Neural crest cell (in vitro differentiated cells): ENCODE measurements around the gene RAB3GAP2. TPM values are rescaled to one million over a fixed set of nuclear protein-coding genes. Genes with fewer than 3 reads are reported as not detected.

Experiments
- DNase-seq: peaks from one replicate; pipeline ENCODE4 v3.0.0; 2021; ENCODE audit warnings: low read depth, mixed read lengths, low spot score
- H3K27ac Mint-ChIP-seq: one replicate; pipeline ENCODE4 v1.8.0; 2021; ENCODE audit warnings: mild to moderate bottlenecking, mixed read lengths; ENCODE audit not compliant: unreplicated experiment
- H3K27me3 Mint-ChIP-seq: 2 replicates; pipeline ENCODE4 v1.8.0; 2021; ENCODE audit warnings: low read depth, mild to moderate bottlenecking, mixed read lengths
- H3K36me3 Mint-ChIP-seq: 2 replicates; pipeline ENCODE4 v1.8.0; 2021; ENCODE audit warnings: low read depth, mild to moderate bottlenecking, mixed read lengths
- H3K4me1 Mint-ChIP-seq: 2 replicates; pipeline ENCODE4 v1.8.0; 2021; ENCODE audit warnings: mixed read lengths
- H3K4me3 Mint-ChIP-seq: one replicate; pipeline ENCODE4 v1.8.0; 2021; ENCODE audit warnings: mild to moderate bottlenecking, mixed read lengths
- H3K9me3 Mint-ChIP-seq: 2 replicates; pipeline ENCODE4 v1.8.0; 2021; ENCODE audit warnings: mixed read lengths
- CTCF ChIP-seq: fragments of 200-600 bp; sonication (generic); conservative IDR thresholded peaks from 2 replicates; pipeline ENCODE4 v1.5.0; 2021; ENCODE audit warnings: antibody characterized with exemption, mild to moderate bottlenecking
- total RNA-seq: library from RNA; stranded (reverse); gene quantifications from 2 replicates; pipeline ENCODE4 v1.2.1, GENCODE V29; 2021

Gene RAB3GAP2
- total RNA-seq, 1 donor from 2014 or later: 36.4 TPM

DNA sequence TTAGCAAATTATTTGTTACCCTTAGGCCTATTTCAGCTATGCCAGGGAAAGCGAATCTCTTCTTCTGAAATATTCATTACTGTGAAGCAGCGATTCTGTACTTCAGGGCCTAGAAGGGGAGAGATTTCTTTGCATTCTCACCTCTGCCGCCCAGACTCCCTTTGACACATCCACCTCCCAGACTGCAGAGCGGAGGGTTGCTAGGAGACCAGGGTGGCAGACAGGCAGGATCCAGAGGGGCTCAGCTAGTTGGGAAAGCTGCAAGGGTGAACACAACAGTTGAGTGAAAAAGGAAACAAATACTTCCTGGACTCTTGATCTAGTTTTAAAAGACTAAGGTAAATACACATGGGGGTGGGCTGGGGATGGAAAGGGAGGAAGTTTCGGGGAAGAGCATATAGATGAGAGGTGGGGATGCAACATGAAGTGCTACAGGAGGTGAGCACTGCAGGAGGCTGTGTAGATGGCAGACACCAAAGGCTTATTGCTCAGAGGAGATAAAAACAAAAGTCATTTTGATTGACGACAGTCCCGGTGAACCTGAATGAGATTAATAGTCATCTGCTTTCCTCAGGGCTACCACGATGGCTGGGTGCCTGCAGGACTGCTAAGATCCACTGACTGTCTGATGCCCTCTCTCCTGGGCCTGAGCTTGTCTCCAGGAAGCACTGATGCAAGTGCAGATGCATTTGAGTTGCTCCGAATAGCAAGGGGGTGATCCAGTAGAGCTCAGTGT is 26.4 kb upstream of the RAB3GAP2 start:
- no peaks in the 10 kb centered on the region for H3K9me3 Mint-ChIP-seq
- no peaks in the 10 kb centered on the region for H3K27me3 Mint-ChIP-seq
- no peaks in the 10 kb centered on the region for H3K36me3 Mint-ChIP-seq
- DNase-seq: no peak
- H3K4me1 Mint-ChIP-seq: peaks cover 26% of the 10 kb centered on the region
- no peak overlapping the region for H3K27ac Mint-ChIP-seq
- peak overlapping the region; percentile 10 for H3K4me3 Mint-ChIP-seq
- no peak for TF ChIP-seq CTCF

DNA sequence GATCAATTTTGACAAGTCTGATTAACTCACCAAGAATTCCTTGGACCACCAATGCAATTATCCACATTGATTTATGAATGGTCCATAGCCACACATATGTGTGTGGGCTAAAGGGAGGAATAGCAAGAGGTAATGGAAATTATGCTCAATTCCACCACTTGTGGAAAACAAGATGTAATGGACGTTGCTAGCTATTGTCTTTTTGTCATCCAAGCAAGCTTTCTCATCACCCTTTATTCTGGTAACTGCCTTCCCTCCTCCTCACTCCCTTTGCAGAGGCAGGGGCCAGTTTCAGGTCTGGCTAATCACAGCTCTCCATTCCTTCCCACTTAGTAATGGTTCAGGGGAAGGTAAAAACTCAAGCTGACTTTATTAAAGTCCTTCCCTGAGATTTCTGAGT is 24.7 kb upstream of the RAB3GAP2 start:
- TF ChIP-seq CTCF: no peak
- H3K4me1 Mint-ChIP-seq: peaks cover 26% of the 10 kb centered on the region
- no peak for DNase-seq
- H3K4me3 Mint-ChIP-seq: no peak overlapping the region
- H3K27ac Mint-ChIP-seq: no peak overlapping the region
- no peaks in the 10 kb centered on the region for H3K9me3 Mint-ChIP-seq
- no peaks in the 10 kb centered on the region for H3K36me3 Mint-ChIP-seq
- H3K27me3 Mint-ChIP-seq: no peaks in the 10 kb centered on the region

DNA sequence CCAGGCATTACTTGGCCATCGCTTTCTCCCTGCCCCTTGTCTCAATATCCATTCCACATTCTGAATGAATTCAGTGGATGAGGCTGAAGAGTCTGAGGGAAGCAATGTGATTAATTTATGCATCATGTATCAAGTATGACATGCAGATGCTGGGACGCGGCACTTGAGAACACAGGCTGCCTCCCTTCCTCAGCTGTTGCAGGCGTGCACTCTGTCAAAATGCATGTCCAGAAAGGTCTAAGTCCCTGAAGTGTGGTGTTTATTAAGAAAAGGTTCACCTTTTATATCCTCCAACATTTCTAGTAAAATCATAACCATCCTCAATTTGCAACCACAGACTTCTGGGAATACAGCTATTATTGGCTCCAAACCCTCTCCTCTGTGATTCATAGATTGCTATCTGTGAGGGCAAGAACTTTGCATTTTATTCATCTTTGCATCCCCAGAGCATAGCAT is 22.6 kb upstream of the RAB3GAP2 start:
- TF ChIP-seq CTCF: no peak
- H3K27me3 Mint-ChIP-seq: no peaks in the 10 kb centered on the region
- H3K36me3 Mint-ChIP-seq: no peaks in the 10 kb centered on the region
- no peak overlapping the region for H3K4me3 Mint-ChIP-seq
- no peak for DNase-seq
- H3K9me3 Mint-ChIP-seq: no peaks in the 10 kb centered on the region
- H3K4me1 Mint-ChIP-seq: peaks cover 12% of the 10 kb centered on the region
- no peak overlapping the region for H3K27ac Mint-ChIP-seq

DNA sequence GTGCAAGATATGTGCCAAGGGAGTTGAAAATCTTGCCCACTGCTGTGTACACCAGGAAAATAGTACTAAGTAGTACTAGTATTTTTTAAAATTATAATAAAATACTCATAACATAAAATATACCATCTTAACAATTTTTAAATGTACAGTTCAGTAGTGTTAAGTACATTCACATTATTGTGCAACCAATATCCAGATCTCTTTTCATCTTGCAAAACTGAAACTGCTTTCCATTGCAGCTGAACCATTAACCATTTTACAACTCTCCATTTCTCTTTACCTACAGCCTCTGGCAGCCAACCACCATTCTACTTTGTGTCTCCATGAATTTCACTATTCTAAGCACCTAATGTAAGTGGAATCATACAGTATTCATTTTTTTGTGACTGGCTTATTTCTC is 19.3 kb upstream of the RAB3GAP2 start:
- H3K27me3 Mint-ChIP-seq: no peaks in the 10 kb centered on the region
- no peaks in the 10 kb centered on the region for H3K4me1 Mint-ChIP-seq
- H3K4me3 Mint-ChIP-seq: no peak overlapping the region
- no peak for DNase-seq
- no peaks in the 10 kb centered on the region for H3K9me3 Mint-ChIP-seq
- H3K36me3 Mint-ChIP-seq: no peaks in the 10 kb centered on the region
- no peak for TF ChIP-seq CTCF
- no peak overlapping the region for H3K27ac Mint-ChIP-seq

- no peaks in the 10 kb centered on the region for H3K9me3 Mint-ChIP-seq
- TF ChIP-seq CTCF: no peak
- H3K4me3 Mint-ChIP-seq: no peak overlapping the region
- DNase-seq: no peak
- H3K4me1 Mint-ChIP-seq: no peaks in the 10 kb centered on the region
- H3K27me3 Mint-ChIP-seq: no peaks in the 10 kb centered on the region
- H3K36me3 Mint-ChIP-seq: no peaks in the 10 kb centered on the region
- H3K27ac Mint-ChIP-seq: no peak overlapping the region
Observed at GRCh38 chr1:220290140-220290761, 18.0 kb upstream of the RAB3GAP2 start.
